ENCODE results near the gene KPNB1.
A peak's percentile ranks its signal among the peaks of the same experiment; 100 is the strongest.

KPNB1 gene

DNA sequence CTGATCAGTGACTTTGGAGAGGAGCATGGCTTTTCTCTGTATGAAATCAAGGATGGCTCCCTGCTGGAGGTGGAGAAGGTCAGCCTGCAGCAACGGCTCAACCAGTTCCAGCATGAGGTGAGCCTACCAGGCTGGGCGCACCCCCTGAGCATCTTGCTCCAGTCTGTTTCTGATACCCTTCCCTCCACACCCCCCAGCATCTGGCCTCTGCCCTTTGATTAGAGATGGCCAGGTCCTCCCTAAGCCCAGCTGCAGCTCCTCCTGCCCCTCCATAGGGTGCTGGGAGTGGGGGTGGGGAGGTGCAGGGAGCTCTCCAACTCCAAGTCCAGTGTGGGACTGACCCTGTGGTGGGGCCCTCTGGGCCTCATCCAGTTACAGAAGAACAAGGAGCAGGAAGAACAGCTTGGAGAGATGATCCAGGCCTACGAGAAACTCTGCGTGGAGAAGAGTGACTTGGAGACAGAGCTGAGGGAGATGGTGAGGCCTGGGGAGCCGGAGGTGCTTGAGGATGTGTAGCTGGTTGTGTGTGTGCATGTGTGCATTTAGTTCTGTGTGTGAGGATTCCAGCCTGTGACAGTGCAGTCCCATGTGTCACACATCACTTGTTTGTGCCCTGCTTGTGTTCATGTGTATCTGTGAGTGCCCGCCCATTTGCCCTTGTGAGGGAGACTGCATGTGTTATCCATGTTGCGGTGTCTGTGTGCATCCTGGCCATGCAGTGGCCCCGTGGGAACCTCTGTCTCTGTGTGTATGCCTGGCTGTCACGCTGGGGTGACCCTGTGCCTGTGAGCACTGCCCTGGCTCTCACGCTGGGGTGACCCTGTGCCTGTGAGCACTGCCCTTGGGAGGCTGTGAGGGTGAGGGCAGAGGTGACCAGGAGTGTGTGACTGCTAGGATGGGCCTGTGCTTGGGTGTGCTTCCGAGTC, 47.3 kb downstream of the KPNB1 start:
- DNase-seq (ENCODE audit: low read depth), result no peak

DNA sequence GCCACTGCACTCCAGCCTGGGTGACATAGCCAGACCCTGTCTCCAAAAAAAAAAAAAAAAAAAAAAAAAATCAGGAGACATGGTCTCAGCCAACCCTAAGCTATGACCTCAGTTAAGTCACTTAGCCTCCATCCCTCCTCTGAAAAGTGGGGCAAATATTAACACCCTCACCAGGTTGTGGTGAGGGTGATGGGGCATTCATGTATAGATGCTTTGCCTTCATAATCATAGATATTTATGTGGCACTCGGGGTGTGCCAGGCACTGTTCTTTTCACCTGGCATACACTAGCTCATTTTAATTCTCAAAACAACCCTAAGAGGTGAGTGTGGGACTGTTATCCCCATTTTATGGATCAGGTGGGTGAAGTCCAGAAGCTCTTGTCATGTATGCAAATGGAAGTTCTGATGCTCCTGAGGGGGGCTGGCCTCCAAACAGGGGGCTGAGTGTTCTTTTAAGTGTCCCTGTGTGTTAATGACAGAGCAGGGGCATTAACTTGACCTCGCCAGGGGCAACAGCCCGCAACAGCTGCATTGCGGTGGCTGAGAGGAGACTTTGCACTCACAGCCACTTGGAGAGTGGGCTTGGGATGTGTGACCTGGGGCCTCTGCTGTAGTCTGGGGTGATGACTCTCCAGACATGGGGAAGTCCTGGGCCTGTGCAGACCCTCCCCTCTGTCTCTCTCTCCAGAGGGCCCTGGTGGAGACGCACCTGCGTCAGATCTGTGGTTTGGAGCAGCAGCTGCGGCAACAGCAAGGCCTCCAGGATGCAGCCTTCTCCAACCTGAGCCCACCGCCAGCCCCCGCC, 48.4 kb downstream of the KPNB1 start:
- no peak for DNase-seq (ENCODE audit: low read depth)

DNA sequence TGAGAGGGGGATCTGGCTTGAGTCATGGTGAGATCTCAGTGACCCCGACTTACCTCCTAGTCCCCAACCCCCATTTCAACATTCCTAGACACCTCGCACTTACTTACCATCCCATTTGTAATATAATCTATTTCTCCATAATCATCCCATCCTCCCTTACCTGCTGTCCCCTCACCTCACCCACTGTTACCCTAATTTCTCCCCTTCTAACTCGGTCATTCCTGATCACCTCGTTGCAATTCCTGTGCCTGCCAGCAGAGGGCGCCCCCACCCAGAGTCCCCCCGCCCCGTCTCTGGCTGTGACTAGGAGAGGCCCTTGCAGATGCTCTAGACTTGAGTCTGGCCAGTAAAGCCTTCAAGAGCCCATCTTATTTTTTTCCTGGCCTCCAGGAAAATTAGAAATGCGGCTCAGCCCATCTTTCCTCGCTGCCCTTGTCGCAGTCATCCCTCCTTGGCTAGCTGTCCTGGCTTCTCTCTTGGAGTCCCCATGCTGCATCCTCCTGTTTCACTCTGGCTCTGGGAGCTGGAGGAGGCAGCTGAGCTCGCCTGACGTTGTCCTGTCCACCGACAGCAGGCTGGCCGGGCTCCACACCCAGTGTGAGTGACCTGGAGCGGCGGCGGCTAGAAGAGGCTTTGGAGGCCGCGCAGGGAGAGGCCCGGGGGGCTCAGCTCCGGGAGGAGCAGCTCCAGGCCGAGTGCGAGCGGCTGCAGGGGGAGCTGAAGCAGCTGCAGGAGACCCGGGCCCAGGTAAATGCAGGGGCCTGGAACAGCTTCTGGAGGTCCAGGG, 49.2 kb downstream of the KPNB1 start:
- DNase-seq (ENCODE audit: low read depth), result peak; percentile 87

DNA sequence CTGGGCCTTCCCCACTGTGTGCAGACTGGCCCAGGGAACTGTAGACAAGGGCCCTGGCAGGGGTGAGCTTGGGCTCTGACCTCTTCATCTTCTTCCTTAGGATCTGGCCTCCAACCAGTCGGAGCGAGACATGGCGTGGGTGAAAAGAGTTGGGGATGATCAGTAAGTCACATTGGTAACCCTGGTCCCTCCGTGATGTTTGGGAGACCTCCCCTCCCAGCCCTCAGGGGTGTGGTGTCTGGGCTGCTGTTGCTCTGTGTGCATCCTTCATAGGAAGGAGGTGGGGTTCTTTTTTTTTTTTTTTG, 49.8 kb downstream of the KPNB1 start:
- no peak for DNase-seq (ENCODE audit: low read depth)

DNA sequence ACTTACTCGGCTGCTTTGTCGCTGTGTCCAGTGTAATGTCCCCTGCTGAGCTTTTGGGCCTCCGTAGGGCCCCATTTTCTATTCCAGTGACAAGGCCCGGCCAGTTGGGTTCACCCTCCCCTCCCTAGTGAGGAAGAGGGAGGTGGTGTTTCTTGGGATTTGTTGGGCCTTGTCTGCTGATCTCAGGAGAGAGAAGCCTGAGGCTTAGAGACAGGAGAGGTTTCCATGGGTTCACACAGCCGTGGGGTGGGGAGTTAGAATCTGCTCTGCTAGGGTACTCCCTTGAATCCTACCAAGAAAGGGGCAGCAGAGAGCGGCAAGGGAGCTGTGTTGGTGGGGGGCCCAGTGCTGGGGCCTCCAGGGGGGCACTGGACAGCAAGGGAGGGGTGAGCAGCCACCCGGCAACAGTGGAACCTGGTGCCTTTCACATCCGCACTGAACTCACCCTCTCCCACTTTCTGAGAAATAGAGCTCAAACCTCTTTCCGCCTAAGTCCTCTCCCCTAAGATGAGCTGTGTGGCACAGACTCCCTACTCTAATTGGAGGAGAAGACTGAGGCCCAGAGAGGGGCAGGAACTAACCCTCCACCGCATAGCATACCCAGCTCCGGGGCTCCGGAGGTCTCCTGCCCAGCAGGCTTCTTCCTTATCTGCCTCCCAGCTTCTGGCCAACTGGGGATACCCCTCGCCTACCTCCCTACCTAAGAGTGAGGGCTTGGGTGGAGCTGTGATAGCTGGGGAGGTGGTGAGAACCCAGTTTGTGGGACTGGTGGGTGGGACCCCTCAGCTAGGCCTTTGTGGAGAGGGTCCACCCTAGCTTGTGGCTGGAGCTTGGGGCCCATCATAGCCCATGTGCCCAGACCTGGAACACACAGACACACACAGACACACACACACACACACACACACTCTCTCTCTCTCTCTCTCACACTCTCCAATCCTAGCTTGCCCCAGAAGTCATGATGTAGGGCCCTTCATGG, 51.0 kb downstream of the KPNB1 start:
- no peak for DNase-seq (ENCODE audit: low read depth)

DNA sequence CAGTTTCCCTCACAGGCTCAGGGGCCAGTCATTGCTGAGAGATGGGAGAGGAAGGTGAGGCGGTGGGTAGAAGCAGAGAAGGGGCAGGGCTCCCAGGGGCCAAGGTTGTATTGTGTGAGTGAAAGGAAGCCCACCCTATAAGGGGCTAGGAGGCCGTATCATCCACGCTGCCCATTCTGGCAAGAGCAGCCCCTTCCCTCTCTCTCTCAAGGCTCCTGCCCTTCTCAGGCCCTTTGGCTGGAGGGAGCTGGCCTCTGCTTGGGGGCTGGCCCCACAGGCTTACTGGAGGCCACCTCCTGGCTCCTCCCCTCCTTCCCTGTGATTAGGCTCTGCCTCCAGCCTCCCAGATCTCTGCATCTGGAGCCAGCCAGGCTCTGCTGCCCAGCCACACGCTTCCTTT, 51.9 kb downstream of the KPNB1 start:
- no peak for DNase-seq (ENCODE audit: low read depth)

DNA sequence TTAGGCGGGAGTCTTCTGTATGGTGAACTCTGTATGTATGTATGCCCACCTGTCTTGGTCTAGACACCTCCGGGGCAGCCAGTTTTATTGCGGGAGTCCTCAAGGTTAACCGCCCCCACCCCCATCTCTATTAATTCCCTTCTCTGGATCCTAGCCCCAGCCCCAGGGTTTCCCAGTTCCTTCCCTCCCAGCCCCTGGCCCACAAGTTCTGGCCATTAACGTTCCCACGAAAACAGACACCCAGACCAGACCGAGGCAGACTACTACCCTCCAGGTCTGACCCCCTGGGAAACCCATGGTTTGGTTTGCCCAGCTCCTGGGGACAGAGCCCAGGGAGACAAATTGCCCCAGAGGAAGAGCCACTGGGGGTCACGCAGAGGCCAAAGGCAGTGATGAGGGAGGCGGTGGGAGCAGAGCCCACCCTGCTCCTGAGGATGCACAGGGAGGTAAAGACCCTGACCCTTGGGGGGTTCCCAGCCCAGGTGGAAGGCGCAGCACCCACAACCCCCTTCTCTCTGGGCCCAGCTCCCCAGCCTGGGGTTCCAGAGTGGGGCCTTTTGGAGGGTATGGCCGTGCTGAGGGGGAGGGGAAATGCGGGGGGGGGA, 52.8 kb downstream of the KPNB1 start:
- DNase-seq (ENCODE audit: low read depth), result no peak

DNA sequence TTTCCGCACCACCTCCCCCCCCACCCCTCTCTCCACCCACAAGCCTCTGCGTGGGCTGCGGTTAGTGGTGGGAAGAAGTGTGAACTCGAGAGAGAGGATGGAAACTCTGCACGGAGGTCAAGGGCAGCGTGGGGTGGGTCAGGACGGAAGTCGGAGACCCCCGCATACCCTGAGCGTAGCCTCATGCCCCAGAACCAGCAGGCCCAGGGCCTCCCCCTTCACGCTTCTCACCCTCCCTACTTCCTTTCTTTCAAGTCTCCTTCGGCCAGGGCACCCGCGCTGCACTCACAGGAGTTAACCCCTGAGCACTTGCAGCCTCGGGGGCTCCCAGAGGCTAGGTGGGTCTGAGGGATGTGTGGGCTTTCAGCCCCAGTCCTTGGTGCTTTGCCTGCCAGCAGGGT, 53.5 kb downstream of the KPNB1 start:
- no peak for DNase-seq (ENCODE audit: low read depth)

DNA sequence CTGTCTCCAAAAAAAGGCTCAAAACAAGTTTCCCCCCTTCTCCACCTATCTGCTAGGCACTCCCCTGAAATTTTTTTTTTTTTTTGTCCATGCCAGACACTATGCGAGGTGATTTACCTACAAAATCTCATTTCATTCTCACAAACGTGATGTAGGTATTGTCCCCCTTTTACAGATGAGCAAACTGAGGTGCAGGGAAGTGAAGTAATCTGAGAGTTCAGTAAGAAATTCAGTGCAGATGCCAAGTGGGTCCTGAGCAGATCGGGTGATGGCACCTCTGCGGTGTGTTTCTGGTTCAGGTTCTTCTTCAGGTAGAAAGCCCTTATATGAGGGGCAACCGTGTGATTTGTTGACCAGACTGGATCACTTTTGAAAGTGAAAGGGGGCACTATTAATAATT, 54.0 kb downstream of the KPNB1 start:
- DNase-seq (ENCODE audit: low read depth), result no peak

DNA sequence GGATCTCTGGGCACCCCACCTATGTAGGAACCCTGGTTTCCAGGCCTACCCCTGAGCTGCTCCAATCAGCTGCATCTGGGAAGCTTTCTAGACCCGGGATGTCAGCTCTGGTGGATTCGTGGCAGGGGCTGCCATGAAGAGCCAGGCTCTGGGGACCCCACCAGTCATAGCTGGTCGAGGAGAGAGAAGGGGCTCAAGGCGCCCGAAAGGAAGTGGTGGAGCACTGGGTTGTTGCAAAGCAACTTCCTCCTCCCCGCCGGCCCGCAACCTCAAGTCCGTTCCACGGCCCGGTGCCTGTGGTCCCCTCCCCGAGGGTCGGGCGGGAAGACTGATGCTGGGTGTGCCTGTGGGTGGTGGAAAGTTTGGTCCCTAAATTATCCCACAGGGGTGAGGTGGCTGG, 54.4 kb downstream of the KPNB1 start:
- no peak for DNase-seq (ENCODE audit: low read depth)

DNA sequence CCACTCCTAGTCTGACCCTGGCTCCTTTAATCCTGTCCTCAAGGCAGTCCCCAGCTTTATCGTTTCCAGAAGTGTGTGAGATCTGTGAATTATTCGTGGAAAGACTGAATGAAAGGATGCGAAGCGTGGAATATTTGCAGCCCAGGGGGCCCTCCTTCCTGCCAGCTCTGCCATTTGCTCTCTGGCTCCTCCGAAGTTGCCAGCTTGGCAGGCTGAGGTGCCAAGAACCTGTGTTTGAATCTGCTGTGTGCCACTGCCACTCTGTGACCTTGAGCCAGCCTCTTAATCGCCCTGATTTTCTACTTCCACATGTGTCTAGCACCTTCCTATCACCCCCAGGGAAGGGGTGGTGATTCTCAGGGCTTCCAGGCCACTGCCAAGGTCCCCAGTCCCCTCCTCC, 55.0 kb downstream of the KPNB1 start:
- no peak for DNase-seq (ENCODE audit: low read depth)

DNA sequence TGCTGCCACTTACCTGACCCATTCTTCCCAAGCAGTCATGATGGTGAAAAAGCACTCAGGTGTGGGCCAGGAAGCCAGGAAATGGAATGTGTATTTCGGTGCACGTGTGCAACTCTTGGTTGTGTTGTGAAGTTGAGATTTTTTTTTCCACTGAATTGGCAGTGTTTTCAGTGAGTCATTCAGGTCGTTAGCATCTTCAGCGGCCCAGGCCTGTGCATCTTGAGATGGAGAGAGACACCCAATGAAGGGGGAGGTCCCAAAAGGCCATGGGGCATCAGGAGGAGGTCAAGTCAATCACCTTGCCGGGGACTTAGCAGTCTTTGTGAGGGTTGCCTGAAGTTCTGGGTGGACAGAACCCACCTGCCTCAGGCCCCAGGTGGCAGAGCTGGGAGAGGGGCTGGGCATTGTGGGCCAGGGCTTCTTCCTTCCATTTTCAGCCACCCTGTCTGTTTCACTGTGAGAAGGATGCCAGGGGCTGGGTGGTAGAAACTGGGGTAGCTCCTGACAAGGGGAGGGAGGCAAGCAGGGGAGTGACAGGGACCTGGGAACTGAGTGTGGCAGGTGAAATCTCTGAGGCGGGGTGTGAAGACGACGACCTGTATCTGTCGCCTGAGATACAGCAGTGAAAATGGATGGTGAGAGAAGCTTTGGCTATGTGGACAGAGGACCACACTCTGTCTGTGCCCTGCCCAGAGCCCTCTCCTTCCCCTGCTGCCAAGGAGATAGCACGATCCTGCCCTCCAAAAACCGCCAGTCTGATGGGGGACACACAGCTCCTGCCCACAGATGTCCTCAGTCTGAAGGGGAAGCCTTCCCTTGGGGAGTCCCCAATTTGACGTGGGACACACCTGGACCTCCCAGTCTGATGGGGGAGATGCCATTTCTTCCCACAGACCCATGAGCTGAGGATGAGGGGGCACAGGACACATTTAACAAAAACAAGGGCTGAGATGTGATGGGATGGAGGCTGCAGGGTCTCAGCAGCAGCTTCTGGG, 56.1 kb downstream of the KPNB1 start:
- DNase-seq (ENCODE audit: low read depth), result no peak

DNA sequence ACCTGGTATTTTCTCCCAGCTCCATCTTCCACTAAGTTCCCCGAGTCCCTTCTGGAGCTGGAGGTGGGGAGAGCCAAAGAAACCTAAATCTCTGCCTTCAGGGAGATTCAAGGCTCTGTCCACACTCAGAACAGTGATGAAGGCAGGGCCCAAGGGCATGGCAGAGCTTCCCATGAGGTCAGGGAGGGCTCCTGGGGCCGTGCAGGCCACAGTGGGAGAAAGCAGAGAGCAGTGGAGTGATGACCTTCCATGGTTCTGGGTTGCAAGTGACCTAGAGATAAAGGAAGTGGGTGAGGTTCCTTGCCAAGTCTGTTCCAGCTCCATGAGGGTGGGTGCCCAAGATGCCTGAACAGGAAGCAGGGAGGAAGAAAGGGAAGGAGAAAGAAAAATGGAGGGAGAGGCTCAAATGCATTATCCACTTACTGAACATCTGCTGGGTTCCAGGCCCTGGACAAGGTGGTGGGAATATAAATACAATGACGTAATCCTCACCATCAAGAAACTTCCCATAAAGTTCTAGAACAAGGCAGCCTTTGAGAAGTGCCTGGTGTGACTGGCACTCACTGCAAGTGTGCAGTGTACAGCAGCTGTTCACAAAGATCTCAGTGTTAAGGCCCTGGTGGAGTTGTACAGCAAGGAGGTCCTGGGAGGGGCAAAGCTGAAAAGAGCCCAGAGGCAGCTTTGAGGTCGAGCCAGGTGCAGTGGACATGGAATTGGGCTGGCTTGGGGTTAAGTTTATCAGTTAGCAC, 57.5 kb downstream of the KPNB1 start:
- no peak for DNase-seq (ENCODE audit: low read depth)

DNA sequence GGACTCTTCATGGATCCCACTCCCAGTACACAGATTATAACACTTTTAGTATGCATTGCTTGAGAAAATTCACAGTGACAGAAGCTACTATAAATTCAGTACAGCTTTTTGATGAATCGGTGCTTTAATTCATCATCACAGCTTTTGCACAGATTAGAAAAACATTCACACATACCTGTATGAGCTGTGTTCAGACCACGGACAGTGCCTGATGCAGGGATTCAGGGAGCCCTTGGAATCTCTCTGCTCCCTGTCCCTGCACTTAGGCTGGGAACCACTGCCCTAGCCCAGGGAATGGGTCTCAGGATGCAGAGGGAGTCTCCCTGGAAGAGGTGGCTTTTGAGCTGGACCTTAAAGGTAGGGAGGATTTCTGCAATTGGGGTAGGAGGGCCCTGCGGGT, 58.2 kb downstream of the KPNB1 start:
- DNase-seq (ENCODE audit: low read depth), result no peak

DNA sequence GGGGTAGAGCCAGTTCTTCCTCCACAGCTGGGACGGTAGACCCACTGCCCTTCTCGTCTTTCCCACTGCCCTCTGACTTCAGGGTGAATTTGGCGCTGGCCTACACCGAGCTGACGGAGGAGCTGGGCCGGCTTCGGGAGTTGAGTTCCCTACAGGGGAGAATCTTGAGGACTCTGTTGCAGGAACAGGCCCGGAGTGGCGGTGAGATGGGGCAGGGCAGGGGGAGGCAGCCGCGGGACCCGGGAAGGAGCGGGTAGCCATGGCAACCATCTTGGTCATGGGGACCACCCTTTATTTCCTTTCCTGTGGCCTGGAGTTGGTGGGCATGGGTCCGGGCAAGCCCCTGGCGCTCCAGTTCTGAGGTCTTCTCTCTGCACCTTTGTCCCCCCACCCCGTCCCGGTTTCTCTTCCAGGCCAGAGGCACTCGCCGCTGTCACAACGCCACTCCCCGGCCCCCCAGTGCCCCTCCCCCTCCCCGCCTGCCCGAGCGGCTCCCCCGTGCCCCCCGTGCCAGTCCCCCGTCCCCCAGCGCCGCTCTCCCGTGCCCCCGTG, 58.7 kb downstream of the KPNB1 start:
- DNase-seq (ENCODE audit: low read depth), result no peak

DNA sequence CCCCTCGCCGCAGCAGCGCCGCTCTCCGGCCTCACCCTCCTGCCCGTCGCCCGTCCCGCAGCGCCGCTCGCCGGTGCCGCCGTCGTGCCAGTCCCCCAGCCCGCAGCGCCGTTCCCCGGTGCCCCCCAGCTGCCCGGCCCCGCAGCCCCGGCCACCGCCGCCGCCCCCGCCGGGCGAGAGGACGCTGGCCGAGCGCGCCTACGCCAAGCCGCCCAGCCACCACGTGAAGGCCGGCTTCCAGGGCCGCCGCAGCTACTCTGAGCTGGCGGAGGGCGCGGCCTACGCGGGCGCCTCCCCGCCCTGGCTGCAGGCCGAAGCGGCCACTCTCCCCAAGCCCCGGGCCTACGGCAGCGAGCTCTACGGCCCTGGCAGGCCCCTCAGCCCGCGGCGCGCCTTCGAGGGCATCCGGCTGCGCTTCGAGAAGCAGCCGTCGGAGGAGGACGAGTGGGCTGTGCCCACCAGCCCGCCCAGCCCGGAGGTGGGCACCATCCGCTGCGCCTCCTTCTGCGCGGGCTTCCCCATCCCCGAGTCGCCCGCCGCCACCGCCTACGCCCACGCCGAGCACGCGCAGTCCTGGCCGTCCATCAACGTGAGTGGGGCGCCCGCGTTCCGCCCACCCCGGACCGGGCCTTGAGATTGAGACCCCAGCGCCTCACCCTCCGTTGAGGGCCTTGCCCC, 59.3 kb downstream of the KPNB1 start:
- no peak for DNase-seq (ENCODE audit: low read depth)

DNA sequence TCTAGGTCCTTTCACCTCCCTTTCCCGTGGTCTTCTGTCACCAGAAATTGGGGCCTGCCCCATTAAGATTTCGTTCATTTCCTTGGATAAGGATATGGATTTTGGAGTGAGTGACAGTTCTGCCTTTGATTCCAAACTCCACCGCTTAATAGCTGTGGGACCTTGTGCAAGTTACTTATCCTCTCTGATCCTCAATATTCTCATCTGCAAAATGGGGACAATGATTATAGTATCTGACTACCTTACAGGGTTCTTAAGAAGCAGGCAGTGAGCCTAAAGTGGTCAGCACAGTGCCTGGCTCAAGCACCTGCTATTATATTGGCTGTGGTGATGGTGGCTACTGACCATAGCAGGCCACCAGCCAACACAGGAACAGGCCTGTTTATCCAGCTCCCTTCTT, 59.9 kb downstream of the KPNB1 start:
- no peak for DNase-seq (ENCODE audit: low read depth)

Data from stimulated activated CD8-positive, alpha-beta memory T cell treated with anti-CD3 and anti-CD28 coated beads, Interleukin-15, amount 100 ng/mL, for 24 hours (primary cell).